ENCODE results near the gene SSH3. TPM values are rescaled to one million over a fixed set of nuclear protein-coding genes. Genes with fewer than 3 reads are reported as not detected.

Gene SSH3
- total RNA-seq, 1 experiment from 2014 or later = 57.8 TPM

DNA sequence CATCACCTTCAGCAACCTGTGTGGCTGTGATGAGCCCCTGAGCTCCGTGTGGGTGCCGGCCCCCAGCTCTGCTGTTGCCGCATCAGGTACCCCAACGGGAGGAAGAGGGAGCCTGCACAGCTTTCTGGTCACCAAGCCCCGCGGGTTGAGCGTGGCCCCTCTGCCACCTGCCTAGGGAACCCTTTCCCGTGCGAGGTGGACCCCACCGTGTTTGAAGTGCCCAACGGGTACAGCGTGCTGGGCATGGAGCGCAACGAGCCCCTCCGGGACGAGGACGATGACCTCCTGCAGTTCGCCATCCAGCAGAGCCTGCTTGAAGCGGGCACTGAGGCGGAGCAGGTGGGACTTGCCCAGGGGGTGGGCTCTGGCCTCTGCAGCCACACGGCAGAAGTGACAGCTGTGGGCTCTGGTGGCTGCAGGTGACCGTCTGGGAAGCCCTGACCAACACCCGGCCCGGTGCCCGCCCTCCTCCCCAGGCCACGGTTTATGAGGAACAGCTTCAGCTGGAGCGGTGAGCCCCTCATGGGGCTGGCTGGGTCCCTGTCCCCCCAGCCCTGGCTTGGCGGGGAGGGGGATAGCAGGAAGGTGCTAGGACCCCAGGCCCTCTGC is 1.9 kb upstream of the SSH3 start:
- no peak overlapping the region for H3K9ac ChIP-seq (ENCODE audit: low read length)
- DNase-seq (ENCODE audit: low read depth, low spot score) (no peak), ATAC-seq (no peak)
- H4K20me1 ChIP-seq (ENCODE audit: insufficient read depth) = no peaks in the 10 kb centered on the region
- ChIA-PET POLR2A (interaction anchor here (2.4 kb wide), 1 partner anchor 13 kb away, joined by 11 read pairs; the partner anchor contains the start of gene ANKRD13D), RAD21 (ENCODE audit: low non-redundant PET in 1 of 2, low total read pairs in 2 of 2, uncharacterized antibody in 2 of 2, unreplicated experiment in 2 of 2) (no interaction called here), CTCF (no interaction called here)
- no peaks in the 10 kb centered on the region for H3K27me3 ChIP-seq (ENCODE audit: insufficient read depth, low read length)
- H3K36me3 ChIP-seq (ENCODE audit: control insufficient read depth in 1 of 2, insufficient read depth in 2 of 2, low read length in 2 of 2) = 0 out of 4 replicates have a peak, but pooled peaks cover 3 to 10% of the 10 kb centered on the region in 2 experiments
- TF ChIP-seq, protein P1, sequence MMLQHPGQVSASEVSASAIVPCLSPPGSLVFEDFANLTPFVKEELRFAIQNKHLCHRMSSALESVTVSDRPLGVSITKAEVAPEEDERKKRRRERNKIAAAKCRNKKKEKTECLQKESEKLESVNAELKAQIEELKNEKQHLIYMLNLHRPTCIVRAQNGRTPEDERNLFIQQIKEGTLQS (IDR thresholded peaks at IDR 0.05) = no peak
- no peak for TF ChIP-seq CEBPB (IDR thresholded peaks at IDR 0.05; ENCODE audit: low read depth)
- peak overlapping the region; percentile 85; the same call in 1 of the 2 replicates for H3K27ac ChIP-seq (ENCODE audit: low read depth, low read length)
- BruUV-seq (replicated peaks) = no TSS peak
- intact Hi-C loops (cut with micrococcal nuclease) = no loop called here
- H3K9me3 ChIP-seq (ENCODE audit: control insufficient read depth in 1 of 2, insufficient read depth in 1 of 2, low read depth in 1 of 2, low read length in 2 of 2) = 0 out of 4 replicates have a peak, but pooled peaks cover 0 to under 1% of the 10 kb centered on the region in 2 experiments
- no peak overlapping the region for H3K4me2 ChIP-seq (ENCODE audit: low read length)
- H3K9me2 ChIP-seq (ENCODE audit: insufficient read depth) = no peaks in the 10 kb centered on the region
- no peak overlapping the region for H2AFZ ChIP-seq (ENCODE audit: low read depth, low read length, poor library complexity, severe bottlenecking)
- no peak overlapping the region for H3K4me3 ChIP-seq (replicated peaks in 1 of 2; ENCODE audit: low read depth in 1 of 2, low read length in 2 of 2)
- H3K79me2 ChIP-seq (ENCODE audit: insufficient read depth, low read length) = peaks cover 18% of the 10 kb centered on the region
- H3K4me1 ChIP-seq (ENCODE audit: control insufficient read depth in 1 of 2, insufficient read depth in 2 of 2, low read length in 2 of 2) = peaks cover 21 to 25% of the 10 kb centered on the region in 2 experiments

DNA sequence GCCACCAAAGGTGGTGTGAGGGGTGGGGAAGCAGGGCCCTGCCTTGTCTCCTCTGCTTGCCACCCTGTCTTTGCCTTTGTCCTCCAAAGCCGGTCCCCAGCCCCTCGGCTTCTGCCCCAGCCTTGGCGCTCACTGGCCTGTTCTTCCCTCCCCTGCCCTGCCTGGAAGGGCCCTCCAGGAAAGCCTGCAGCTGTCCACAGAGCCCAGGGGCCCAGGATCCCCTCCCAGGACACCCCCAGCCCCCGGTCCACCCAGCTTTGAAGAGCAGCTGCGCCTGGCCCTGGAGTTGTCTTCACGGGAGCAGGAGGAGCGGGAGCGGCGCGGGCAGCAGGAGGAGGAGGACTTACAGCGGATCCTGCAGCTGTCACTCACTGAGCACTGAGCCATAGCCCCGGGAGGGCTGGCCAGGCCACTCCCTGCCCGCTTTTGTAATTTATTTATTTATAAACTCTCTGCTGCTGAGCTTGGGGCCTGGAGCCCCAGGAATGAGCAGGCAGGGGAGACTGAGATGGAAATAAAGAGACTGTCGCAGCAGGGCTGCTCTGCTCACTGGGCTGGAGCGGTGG is 1.3 kb upstream of the SSH3 start:
- H3K4me1 ChIP-seq (ENCODE audit: control insufficient read depth in 1 of 2, insufficient read depth in 2 of 2, low read length in 2 of 2) = peaks cover 21 to 25% of the 10 kb centered on the region in 2 experiments
- no peaks in the 10 kb centered on the region for H3K9me2 ChIP-seq (ENCODE audit: insufficient read depth)
- H3K27ac ChIP-seq (ENCODE audit: low read depth, low read length) = peak overlapping the region; percentile 85
- peak overlapping the region; percentile 95; the same call in 1 of the 2 replicates for H3K4me2 ChIP-seq (ENCODE audit: low read length)
- H4K20me1 ChIP-seq (ENCODE audit: insufficient read depth) = no peaks in the 10 kb centered on the region
- no TSS peak for BruUV-seq (replicated peaks)
- ATAC-seq = no peak
- peak overlapping the region; percentile 90; the same call in 1 of the 2 replicates for H3K9ac ChIP-seq (ENCODE audit: low read length)
- H3K9me3 ChIP-seq (ENCODE audit: control insufficient read depth in 1 of 2, insufficient read depth in 1 of 2, low read depth in 1 of 2, low read length in 2 of 2) = no peaks in the 10 kb centered on the region
- CTCF ChIA-PET = interaction anchor here (1.5 kb wide), 1 partner anchor 15 kb away, joined by 9 read pairs; no protein-coding TSS in a partner anchor
- no peaks in the 10 kb centered on the region for H3K27me3 ChIP-seq (ENCODE audit: insufficient read depth, low read length)
- no peak overlapping the region for H2AFZ ChIP-seq (ENCODE audit: low read depth, low read length, poor library complexity, severe bottlenecking)
- peaks cover 15% of the 10 kb centered on the region for H3K79me2 ChIP-seq (ENCODE audit: insufficient read depth, low read length)
- DNase-seq (ENCODE audit: low read depth, low spot score) = no peak
- RAD21 ChIA-PET (ENCODE audit: low non-redundant PET in 1 of 2, low total read pairs in 2 of 2, uncharacterized antibody in 2 of 2, unreplicated experiment in 2 of 2) = no interaction called here
- H3K4me3 ChIP-seq (replicated peaks in 1 of 2; ENCODE audit: low read depth in 1 of 2, low read length in 2 of 2) = peak overlapping the region; percentile 79 to 91; a peak in 3 of 4 replicates
- H3K36me3 ChIP-seq (ENCODE audit: control insufficient read depth in 1 of 2, insufficient read depth in 2 of 2, low read length in 2 of 2) = peaks cover 4 to 10% of the 10 kb centered on the region in 2 experiments; a peak in 1 of 4 replicates
- intact Hi-C loops (cut with micrococcal nuclease) = no loop called here
- POLR2A ChIA-PET = interaction anchor here (1.0 to 2.4 kb wide), 2 partner anchors 14 to 51 kb away, joined by 3 to 11 read pairs; partner anchors contain the start of gene ANKRD13D
- TF ChIP-seq, protein P1 (IDR thresholded peaks at IDR 0.05) = no peak
- TF ChIP-seq POLR2A (IDR thresholded peaks at IDR 0.05; ENCODE audit: borderline replicate concordance, extremely low read depth, insufficient read depth, insufficient read length) = no peak
- no peak for TF ChIP-seq SP1 (IDR thresholded peaks at IDR 0.05; ENCODE audit: low read depth)
- TF ChIP-seq TCF7L2 (IDR thresholded peaks at IDR 0.05; ENCODE audit: borderline replicate concordance, extremely low read depth, insufficient read depth, insufficient read length) = no peak
- TF ChIP-seq ZFX (IDR thresholded peaks at IDR 0.05) = no peak
- no peak for TF ChIP-seq POLR2AphosphoS5 (IDR thresholded peaks at IDR 0.05; ENCODE audit: low read depth, low read length)
- no peak for TF ChIP-seq JUND (IDR thresholded peaks at IDR 0.05)
- TF ChIP-seq ELF1 (IDR thresholded peaks at IDR 0.05; ENCODE audit: borderline replicate concordance, low read depth) = no peak
- no peak for TF ChIP-seq EZH2phosphoT487 (IDR thresholded peaks at IDR 0.05; ENCODE audit: borderline replicate concordance)
- no peak for TF ChIP-seq EGR1 (IDR thresholded peaks at IDR 0.05; ENCODE audit: low read depth)
- TF ChIP-seq RAD21 (IDR thresholded peaks at IDR 0.05; ENCODE audit: low read depth) = no peak
- no peak for TF ChIP-seq ZNF274 (IDR thresholded peaks at IDR 0.05; ENCODE audit: low read depth, low read length)
- TF ChIP-seq, protein P2, sequence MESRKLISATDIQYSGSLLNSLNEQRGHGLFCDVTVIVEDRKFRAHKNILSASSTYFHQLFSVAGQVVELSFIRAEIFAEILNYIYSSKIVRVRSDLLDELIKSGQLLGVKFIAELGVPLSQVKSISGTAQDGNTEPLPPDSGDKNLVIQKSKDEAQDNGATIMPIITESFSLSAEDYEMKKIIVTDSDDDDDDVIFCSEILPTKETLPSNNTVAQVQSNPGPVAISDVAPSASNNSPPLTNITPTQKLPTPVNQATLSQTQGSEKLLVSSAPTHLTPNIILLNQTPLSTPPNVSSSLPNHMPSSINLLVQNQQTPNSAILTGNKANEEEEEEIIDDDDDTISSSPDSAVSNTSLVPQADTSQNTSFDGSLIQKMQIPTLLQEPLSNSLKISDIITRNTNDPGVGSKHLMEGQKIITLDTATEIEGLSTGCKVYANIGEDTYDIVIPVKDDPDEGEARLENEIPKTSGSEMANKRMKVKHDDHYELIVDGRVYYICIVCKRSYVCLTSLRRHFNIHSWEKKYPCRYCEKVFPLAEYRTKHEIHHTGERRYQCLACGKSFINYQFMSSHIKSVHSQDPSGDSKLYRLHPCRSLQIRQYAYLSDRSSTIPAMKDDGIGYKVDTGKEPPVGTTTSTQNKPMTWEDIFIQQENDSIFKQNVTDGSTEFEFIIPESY (IDR thresholded peaks at IDR 0.05; ENCODE audit: extremely low read depth, insufficient replicate concordance, low read length) = no peak
- TF ChIP-seq SRF (IDR thresholded peaks at IDR 0.05; ENCODE audit: low read depth) = no peak

Measured in HCT116 (cell line).